Amniotic epithelial cell (primary cell): ENCODE measurements around the gene ATP8A1.
"Not testable (repeated sequence)": the region's sequence is repeated elsewhere in the genome, so short reads cannot be mapped to it uniquely, and the experiment has no call there.

Experiments
- DNase-seq: peaks from one replicate; pipeline ENCODE4 v3.0.0-alpha.2; 2010; ENCODE audit warnings: low read depth

The ATP8A1 gene

DNA sequence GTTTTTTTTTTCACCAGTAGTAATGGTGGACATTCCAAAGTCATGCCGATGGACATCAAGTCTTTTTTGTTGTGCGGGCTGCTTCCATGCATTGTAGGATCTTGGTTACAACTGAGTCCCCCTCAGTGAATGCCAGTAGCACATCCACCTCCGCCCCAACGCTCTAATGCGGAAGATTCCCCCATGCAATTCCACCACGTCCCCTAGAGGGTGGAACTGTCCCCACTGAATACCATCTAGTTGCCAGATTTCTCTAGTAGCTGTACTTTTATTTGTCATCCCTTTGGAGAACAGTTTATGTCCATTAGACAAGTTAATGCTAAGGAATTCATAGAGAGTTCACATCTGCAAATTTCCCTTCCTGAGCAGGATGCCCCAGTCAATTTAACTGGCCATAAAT is 252.9 kb downstream of the ATP8A1 start:
- DNase-seq = no peak

DNA sequence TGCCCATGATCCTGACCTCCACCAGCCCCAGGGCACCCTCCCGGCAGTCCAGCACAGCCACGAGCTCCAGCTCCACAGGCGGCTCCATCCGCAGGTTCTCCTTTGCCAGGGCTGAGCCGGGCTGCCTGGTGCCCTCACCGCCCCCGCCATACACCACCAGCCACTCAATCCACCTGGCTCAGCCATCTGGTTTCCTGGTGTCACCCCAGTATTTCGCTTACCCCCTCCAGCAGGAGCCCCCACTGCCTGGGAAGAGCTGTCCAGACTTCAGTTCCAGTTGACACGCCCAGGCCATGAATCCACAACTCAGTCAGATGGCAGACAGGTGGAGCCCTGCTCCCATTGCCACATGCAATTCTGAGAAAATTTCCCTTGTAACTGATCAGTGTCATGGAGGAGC is 255.7 kb downstream of the ATP8A1 start:
- DNase-seq = no peak

DNA sequence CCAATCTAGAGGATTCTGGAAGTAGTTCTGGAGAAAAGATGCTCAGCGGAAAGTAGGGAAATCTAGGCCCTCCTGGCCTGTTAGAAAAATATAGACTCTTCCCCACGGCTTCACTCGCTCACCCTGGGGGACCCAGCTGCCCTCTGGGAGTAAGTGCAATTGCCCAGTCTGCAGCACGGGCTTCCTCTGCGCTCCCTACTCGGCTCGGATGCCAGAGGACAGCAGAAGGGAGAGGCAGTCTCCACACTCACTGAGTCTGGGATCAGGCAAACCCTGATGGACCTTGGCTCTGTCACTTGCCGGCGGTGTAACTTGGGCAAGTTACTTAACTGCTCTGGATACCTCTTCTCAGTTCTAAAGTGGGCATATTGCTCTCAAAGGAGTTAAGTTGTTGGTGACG is 257.5 kb downstream of the ATP8A1 start:
- no peak for DNase-seq

DNA sequence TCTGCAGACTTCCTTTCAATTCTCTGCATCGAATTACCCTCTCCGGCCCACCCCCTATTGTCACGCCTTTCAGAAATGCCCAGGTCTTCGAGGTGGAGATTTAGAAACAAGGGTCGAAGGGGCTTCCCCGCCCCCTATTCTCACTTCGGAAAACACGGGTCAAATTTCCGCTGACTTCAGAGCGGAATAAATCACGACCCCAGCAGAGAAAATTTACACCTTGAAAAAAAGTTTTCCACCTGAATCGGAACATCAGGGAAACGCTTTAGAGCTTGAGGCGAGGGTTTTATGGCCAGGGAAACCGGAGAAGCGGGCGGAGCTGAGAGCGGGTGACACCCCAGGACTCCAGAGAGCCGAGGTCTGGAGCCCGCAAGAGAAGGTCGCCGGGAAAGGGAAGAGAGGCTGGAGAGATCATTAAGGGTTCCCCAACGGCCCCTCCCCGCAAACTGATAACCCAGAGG is 258.0 kb downstream of the ATP8A1 start:
- DNase-seq = no peak

DNA sequence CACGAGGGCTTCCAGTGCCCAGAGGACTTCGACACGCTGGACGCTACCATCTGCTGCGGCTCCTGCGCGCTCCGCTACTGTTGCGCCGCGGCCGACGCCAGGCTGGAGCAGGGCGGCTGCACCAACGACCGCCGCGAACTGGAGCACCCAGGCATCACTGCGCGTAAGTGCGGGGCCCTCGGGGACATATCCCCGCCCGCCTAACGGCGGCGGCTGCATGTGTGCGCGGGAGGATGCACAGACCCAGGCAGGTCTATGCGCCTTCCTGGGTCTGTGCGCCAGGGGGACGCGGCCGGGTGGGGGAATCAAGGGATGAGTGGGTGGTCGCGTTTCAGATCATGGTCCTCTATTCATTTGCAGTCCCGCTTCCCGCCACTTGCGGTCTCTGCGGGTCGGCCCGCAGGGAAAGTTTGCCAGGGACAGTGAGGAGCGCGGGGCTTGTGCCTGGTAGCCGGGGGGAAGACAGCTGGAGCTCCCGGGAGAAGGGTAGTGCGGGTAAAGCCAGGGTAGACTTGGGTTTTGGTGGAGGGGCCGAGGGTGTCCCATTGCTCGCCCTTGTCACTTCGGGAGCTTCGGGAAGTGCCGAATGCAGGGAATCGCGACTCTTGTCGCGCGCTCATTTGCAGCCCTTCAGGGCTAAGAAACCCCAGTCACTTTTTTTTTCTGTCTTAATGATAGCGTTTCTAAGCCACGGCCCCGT is 258.6 kb downstream of the ATP8A1 start:
- no peak for DNase-seq

DNA sequence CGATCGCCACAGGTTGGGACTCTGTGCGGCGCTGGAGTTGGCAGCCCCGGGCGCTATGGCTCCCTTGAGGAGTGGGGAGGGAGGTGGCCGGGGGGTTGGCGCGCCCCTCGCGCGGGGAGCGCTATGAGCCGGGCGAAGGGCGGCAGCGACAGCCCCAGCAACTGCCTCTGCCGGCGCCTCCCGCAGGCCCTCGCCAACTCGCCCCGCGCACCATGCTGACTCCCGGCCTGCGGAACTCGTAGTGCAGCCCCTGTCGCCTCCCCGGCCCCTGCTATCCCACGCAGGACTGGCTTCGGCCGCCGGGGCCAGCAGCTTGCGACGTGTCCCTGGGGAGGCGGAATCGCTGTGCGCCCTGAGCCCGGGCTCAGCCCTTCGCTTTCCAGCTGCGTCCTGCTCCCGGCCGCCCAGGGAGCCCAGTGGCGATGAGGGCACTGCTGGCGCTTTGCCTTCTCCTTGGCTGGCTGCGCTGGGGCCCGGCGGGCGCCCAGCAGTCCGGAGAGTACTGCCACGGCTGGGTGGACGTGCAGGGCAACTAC is 259.2 kb downstream of the ATP8A1 start:
- DNase-seq = no peak

DNA sequence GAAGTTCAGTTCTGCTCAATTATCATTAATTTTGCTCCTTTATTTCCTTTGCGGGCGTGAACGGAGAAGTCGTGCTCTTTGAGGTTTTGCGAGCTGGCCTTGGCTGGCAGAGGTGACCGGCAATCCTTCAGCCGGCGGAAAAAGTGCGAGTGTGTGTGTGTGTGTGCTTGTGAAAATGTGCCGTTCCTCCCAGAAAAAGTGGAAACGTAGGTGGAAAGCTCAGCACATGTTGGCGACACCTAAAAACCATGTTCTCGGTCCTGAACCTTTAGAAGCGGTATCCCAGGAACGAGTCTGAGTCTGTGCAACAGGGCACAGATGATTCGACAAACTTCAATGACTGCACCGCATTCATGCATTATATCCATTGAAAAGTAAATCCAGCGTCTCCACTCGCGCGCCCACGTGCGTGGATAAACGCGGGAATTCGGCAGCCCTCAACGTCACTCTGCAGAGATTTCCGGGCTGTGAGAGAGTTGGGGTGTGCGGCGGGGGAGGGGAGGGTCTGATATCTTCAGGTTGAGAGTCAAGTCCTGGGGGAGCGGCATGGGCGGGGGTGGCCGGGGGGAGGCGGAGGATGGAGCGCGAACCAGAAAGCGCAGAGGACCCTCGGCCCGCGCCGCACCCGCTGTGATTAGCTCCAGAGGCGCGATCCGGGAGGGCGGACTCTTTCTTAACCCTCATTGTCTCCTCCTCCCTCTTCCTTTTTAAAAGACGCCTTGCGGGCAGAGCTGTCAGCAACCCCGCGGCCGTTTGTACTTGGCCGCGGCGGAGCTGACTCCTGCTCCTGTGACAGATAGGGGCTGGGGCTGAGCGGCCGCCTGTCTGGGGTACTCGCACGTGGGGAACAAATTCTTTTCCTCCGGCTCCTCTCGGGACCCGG is 259.9 kb downstream of the ATP8A1 start, which contains the start of gene SHISA3:
SHISA3 (plus strand) TSS at position 737 of the 883 bp plus-strand sequence. CDS start 569 bp downstream, outside the sequence.
- DNase-seq = peak; percentile 11

DNA sequence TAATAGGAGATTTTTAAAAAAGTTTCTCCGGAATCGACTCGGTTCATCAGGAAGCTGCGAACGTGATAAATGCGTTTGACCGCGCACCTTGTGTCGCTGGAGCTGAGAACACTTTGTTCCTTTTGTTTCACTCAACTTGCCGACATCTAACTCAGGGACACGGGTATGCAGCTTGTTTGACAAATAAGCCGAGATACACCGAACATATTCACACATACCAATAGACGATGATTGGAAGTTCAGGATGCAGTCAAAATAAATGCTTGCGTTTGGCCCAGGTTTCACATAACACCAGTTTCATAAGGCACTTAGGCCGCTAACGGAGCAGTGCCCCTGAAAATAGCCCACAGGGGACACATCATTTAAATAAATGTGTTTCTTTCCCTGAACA is 260.5 kb downstream of the ATP8A1 start:
- no peak for DNase-seq

DNA sequence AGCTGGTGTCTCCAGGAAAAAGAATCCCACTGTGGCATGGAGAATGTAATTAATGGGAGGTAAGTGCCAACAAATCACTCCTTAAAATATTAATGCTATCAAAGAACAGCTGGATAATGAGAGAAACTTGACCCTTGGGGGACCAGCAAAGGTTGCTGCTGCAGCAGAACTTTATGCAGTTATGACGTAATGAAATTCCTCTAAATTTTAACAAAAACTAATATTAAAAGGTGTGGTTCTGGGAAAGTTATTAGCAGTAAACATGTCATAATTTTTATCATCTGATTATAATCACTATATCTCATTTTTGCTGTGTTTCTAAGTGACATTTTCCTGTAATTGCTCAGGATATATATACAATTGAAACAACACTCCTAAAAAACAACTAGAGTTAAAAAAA is 261.3 kb downstream of the ATP8A1 start:
- DNase-seq = no peak

DNA sequence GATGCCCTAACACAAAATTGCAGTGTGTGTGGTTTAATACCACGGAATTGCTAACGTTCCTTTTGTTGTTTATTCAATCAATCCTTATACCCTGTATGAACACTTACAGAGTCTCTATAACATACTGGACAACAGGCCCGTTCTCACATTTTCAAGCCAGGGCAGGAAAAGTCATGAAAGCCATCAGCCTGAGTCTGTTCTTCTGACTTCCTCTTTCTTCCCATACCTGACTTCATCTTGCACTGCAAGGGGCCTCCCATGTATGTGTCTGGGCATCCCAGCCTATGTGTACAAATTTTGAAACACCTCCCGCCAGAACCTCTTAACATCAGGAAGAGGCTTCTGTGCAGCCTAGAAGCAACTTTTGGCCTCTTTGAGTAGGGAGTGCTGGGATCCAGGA is 264.5 kb downstream of the ATP8A1 start:
- no peak for DNase-seq

DNA sequence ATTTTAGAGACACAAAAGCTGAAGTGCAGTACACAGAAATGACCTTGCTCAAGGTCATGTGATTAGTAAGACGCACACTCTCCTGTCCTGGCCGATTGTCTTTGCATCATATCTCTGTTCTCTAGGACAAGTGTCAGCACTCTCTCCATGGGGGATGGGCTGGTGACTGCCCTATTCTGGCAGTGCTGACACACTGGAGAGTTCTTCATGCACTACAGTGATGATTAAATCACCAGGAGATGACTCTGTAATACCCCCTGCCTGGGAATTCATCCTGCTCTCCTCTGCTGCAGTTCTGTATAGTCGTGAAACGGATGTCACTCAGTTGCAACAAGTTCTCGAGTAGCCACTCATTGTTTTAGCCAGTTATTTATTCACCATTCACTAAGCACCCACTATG is 264.9 kb downstream of the ATP8A1 start:
- DNase-seq = no peak

DNA sequence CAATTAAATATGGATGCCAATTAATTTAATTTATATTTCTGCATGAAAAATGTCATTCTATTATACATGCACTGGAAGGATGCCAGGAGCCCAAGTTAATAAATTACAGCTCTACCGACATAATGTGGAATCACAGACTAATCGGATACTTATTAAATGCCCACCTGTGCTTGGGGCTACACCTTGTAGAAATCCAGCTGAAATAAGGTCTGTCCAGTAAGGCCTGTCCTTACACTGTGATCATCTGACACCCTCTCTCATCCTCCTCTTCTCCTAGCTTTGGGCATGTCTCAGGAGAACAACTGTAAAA is 265.6 kb downstream of the ATP8A1 start:
- no peak for DNase-seq

DNA sequence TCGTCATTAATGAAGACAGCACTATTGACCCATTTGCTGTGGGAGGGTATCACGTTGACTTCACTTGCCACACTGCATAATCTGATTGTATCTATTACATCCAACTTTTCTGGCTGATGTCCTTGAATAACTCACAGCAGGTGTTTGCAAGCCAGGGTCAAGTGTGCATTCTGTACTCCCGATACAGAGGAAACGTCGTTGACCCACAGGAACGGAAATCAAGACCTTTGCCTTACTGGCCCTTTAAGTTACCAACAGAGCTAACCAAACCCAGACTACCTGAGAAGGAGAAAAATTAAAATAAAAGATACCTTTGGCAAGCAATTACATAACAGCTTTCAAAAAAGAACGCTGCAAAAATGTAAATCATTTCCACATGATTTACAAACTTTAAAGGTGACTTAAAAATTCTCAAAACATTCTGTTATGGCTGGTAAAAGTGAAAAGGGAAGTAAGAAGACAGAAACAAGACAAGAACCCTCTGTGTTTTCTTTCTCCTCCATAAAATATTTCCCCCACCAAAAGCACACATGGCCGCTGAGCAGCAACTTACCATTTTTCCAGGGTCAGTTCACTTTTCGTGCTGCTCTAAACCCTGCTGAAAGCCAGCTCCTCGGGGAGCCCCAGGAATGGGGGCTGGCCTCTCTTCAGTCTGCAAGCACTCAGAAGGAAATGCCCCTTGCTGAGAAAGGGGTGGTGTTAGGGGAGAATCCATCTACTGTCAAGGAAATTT is 266.1 kb downstream of the ATP8A1 start:
- no peak for DNase-seq

DNA sequence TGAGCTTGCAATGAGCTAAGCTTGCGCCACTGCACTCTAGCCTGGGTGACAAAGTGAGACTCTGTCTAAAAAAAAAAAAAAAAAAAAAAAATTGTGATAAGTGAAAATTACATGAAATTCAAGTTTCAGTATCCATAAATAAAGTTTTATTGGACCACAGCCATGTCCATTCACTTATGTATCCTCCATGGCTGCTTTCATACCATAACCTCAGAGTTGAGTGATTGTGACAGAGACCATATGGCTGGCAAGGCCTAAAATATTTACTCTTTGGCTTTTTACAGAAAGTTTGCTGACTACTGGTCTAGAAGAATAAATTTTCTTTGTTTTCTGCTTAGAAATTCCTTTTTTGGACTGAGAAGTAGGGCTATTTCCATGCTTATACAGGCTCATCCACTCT is 271.4 kb downstream of the ATP8A1 start:
- DNase-seq = no peak

DNA sequence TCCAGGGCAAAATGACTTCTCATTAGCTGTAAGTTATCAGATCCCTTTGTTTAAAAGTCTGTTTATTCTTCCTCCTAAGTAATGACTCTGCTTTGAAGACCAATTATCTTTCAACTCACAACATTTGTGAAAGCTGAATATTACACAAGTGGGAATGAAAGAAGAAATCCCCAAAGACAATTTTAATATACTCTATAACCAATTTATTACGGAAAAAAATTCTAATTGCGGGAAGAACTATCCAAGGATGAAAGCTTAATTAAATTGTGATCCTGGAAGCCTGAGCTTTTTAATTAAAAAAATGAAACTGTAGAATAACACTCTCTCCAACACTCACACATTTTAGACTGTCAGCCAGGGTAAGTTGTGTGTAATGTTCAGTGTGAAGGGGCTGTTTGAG is 275.2 kb downstream of the ATP8A1 start:
- no peak for DNase-seq

DNA sequence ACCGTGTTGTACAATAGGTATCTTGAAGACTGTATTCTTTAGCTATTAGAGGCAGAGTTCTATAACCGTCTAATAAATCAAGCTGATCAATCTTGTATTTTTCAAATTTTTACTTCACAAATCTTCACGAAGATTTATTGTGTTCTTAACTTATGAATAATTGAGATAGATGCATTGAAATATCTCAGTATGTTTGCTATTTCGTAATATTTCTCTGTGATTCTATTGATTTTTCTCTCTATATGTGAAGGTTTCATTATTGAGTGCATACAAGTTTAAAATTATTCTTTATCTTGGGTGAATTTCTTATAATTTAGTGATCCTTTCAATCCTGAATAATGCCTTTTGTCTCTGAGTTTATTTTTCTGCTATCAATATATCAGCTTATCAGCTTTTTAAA is 279.4 kb downstream of the ATP8A1 start:
- no peak for DNase-seq

DNA sequence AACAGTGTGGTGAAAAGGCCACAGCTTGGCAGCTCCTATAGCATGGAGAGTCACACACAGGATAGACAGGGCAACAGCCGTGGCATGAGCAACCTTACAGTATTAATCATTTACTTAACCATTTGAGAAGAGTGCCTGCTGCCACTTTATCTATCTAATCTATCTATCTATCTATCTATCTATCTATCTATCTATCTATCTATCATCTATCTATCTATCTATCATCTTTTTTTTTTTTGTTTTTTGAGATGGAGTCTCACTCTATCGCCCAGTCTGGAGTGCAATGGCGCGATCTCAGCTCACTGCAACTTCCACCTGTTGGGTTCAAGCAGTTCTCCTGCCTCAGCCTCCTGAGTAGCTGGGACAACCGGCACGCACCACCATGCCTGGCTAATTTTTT is 284.6 kb downstream of the ATP8A1 start:
- DNase-seq = not testable (repeated sequence)

DNA sequence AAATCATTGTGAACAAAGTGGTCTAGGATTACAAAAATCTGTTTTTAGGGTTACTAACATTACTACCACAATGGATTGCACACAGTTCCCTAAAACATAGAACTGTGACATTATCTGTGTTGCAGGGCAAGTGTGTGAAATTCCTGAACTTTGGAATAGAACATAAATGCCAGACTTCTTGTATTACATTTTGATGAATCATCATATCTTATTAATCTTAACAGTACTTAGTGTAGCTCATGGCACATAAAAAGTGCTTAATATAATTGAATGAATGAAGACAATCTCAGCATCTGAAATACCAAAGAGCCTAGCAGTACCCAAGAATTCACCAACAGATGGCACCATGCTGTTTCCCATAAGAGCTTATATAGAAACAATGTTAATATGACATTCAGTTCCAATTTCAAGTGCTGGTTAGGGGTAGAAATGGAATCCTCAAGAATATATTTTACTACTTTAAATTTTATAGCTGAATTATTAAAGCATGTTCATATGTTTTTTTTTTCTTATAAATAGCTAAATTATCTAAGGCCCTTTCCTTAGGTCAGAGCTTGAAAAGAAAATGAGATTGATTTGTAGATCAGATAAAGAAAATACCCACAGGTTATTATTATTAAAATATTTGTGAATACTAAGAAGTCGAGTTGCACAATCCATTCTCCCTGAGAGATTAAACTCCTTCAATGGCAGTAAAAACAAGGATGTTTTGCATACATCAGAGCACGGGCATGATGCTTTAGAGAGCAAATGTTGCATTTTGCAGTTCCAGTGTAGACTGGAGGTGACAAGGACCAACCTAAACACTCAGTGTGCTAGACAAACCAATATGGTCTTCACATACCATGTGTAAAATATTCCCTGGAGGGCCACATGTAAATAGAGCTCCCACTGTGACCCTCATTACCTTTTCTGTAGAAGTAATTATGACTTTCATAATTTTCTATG is 285.3 kb downstream of the ATP8A1 start:
- peak; percentile 37 for DNase-seq

DNA sequence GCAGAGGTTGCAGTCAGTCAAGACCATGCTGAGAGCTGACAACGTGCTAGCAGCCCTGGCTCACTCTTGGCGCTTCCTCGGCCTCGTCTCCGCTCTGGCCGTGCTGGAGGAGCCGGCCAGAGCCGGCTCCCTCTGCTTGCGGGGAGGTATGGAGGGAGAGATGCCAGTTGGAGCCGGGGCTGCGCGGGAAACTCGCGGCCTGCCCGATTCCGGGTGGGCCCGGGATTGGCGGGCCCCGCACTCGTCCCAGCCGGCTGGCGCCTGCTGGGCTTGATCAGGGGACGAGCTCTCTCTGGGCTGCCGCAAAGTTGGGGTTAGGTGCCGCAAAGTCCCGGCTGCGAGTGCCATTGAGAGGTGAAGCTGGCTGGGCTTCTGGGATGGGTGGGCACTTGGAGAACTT is 287.4 kb downstream of the ATP8A1 start:
- DNase-seq = no peak

DNA sequence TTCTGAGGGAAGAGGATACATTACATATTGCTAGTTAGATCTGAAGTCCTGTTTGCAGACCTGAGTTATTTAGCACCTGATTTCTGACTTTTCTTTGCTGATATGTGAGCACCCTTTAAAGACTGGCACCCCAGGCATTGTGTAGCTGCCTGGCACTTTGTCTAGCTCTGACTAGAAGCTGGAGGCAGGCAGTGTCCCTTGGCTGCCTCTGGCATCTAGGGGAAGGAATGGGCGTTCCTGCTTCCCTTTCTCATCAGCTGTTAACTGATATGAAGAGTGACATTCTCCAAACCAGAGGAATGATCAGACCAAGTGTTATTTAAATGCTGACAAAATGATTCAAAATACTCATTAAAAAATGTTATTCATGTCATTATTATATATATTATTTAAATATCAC is 289.9 kb downstream of the ATP8A1 start:
- DNase-seq = no peak

DNA sequence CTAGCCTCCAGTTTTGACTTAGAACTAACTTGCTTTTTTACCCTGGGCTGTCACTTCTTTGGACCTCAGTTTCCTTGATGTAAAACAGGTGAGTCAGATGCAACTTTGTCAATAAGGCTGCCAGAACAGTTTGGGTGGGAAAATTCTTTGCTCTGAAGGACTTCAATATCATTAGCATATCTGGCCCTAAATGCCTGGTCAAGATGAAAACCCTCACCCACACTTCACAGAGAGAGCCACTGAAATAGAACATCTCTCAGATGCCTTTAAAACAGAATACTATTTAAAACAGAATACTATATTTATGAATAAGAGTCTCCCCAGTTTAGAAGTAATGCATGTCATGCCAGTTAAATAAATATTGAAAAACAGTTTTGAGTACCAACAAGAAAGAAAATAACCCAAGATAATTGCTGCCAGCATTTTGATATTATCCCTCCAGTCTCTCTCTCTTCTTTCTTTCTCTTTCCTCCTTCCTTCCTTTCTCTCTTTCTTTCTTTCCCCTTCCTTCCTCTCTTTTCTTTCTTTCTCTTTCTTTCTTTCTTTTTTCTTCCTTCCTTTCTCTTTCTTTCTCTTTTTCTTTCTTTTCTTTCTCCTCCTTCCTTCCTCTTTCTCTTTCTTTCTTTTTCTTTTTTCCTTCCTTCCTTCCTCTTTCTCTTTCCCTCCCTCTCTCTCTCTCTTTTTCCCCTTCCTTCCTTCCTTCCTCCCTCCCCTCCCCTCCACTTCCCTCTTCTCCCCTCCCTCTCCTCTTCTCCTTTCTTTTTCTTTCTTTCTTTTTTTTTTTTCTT is 292.4 kb downstream of the ATP8A1 start:
- no peak for DNase-seq
